Suprapubic skin (tissue), 3 donors: ENCODE data around the gene GRIN1.

ENCODE experiments used
- CTCF ChIP-seq, 2 donors: fragments of 200-600 bp in 1 of 2; fragments of 450-650 bp in 1 of 2; sonication (generic) in 1 of 2; IDR thresholded peaks; one replicate each; pipeline ENCODE4 v1.5.1; 2016 to 2019; ENCODE audit warnings: antibody characterized with exemption in 2 of 2, mild to moderate bottlenecking in 1 of 2, moderate library complexity in 1 of 2
- POLR2A ChIP-seq, 2 donors: fragments of 450-650 bp; IDR thresholded peaks; one replicate each; pipeline ENCODE4 v1.6.1; 2017; ENCODE audit warnings: antibody characterized with exemption in 2 of 2, mild to moderate bottlenecking in 2 of 2, moderate library complexity in 2 of 2

GRCh38 chr9:137114613-137115393 lies 24.2 kb upstream of the GRIN1 start, which contains the start of gene DPP7:
- TF ChIP-seq CTCF (IDR thresholded peaks at IDR 0.05) (no peak), POLR2A (IDR thresholded peaks at IDR 0.05) (no peak)
